ENCODE results near the gene GALK1.
"Not testable (repeated sequence)": the region's sequence is repeated elsewhere in the genome, so short reads cannot be mapped to it uniquely, and the experiment has no call there.

The GALK1 gene

GRCh38 chr17:75764711-75765421, at the start of gene GALK1:
Gene GALK1, minus strand, starts transcription at chr17:75765192. Its CDS starts 56 bp downstream, at chr17:75765136.
- peak; percentile 57 to 59 for DNase-seq (ENCODE audit: low read depth in 1 of 2, low spot score in 1 of 2)

GRCh38 chr17:75814021-75814395, 49.0 kb upstream of the GALK1 start:
- no peak for DNase-seq (ENCODE audit: low read depth in 1 of 2, low spot score in 1 of 2)

GRCh38 chr17:75813081-75814020, 48.4 kb upstream of the GALK1 start:
- DNase-seq (ENCODE audit: low read depth in 1 of 2, low spot score in 1 of 2), result no peak

DNA sequence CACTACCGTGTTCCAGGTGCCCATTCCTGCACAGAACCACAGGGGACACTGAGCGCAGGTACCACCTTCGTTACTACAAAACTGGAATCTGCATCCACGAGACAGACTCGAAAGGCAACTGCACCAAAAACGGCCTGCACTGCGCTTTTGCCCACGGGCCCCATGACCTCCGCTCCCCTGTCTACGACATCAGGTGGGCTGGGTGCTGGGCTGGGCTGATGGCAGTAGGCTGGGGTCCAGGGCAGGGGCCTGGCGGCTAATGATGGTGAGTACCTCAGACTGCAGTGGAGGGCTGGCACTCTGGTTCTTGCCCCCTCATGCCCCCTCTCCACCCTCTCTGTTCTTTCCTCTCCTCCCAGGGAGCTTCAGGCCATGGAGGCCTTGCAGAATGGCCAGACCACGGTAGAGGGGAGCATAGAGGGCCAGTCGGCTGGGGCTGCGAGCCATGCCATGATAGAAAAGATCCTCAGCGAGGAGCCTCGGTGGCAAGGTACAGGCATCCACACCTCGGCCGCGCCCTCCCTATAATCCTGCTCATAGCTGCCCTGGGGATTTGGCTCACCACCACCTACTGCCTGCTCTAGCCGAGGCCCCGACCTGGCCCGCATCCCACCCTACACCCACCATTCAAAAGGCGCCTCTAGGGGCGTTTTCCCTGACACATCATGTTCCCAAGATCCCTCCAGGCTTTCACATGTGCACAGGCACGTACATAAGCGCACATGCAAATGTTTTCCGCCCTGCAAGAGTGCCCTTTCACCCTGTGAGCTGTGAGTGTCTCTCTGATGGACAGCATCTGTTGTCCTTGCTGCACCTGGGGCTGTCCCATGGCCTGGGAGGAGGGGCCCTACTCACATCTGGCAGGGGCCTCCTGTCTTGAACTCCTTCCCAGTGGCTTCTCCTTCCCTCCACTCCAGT, 47.4 kb upstream of the GALK1 start:
- no peak for DNase-seq (ENCODE audit: low read depth in 1 of 2, low spot score in 1 of 2)

DNA sequence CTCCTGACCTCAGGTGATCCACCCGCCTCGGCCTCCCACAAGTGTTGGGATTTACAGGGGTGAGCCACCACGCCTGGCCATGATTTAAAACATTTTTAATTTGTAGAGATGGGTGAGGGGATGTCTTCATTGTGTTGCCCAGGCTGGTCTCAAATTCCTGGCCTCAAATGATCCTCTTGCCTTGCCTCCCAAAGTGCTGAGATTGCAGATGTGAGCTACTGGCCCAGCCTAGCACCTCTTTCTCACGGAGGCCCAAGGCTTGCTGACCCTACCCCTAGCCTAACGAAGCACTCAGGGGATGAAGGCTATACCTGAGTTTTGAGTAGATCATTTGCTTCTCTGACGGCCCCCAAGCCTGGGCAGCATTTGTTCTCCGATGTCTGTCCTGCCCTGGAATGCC, 46.2 kb upstream of the GALK1 start:
- no peak for DNase-seq (ENCODE audit: low read depth in 1 of 2, low spot score in 1 of 2)

DNA sequence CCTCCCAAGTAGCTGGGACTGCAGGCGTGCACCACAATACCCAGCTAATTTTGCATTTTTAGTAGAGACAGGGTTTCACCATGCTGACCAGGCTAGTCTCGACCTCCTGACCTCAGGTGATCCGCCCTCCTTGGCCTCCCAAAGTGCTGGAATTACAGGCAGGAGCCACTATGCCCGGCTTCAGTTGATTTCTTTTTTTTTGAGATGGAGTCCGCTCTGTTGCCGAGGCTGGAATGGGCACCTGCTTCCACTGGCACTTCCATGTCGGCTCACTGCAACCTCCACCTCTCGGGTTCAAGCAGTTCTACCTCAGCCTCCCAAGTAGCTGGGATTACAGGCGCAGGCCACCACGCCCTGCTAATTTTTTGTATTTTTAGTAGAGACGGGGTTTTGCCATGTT, 45.8 kb upstream of the GALK1 start:
- DNase-seq (ENCODE audit: low read depth in 1 of 2, low spot score in 1 of 2), result not testable (repeated sequence)

DNA sequence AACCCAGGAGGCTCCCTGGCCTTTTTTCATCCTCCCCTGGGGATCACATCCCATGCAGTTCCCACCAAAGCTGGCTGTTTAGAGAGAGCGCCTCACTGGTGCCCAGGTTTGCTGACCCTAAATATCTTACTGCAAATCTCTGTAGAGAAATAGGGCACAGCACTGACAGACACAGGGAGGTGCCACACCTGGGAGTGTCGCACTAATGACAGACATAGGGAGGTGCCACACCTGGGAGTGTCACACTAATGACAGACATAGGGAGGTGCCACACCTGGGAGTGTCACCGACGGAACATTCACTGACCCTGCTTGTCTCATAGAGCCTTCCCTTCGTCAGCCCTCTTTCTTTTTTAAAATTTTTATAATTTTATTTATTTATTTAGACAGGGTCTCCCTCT, 45.2 kb upstream of the GALK1 start:
- no peak for DNase-seq (ENCODE audit: low read depth in 1 of 2, low spot score in 1 of 2)

DNA sequence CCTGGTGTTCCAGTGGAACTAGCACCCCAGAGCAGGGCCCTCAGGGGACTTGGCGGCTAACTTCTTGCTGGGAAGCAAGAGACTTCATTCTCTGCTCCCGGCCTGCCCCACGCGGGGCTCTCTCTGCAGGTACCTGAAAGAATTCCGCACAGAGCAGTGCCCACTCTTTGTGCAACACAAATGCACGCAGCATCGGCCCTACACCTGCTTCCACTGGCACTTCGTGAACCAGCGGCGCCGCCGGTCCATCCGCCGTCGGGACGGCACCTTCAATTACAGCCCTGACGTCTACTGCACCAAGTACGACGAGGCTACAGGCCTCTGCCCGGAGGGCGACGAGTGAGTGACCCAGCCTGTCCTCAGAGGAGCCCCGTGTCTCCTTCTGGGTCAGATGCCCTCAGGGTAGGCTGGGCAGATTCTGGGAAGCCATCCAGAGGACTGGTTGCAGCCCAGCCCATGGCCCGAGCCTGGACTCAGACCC, 44.7 kb upstream of the GALK1 start:
- no peak for DNase-seq (ENCODE audit: low read depth in 1 of 2, low spot score in 1 of 2)

- DNase-seq (ENCODE audit: low read depth in 1 of 2, low spot score in 1 of 2), result no peak
Observed at GRCh38 chr17:75808905-75809621, 44.1 kb upstream of the GALK1 start.

DNA sequence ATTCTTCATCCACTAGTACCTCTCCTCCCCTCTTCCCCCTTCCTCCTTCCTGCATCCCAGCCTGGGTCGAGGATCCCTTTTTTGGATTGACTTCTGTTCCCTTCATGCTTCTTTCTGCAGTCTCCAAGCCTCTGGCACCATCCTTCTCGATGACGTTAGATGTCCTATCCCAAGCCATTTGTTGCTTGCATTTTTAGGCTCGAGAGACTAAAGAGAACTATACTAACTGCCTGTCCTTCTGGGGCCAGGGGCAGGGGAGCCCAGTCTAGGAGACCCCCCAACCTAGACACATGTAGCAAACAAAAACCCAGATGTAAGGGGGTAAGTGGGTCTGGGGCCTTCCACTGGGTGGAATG, 43.5 kb upstream of the GALK1 start:
- no peak for DNase-seq (ENCODE audit: low read depth in 1 of 2, low spot score in 1 of 2)

DNA sequence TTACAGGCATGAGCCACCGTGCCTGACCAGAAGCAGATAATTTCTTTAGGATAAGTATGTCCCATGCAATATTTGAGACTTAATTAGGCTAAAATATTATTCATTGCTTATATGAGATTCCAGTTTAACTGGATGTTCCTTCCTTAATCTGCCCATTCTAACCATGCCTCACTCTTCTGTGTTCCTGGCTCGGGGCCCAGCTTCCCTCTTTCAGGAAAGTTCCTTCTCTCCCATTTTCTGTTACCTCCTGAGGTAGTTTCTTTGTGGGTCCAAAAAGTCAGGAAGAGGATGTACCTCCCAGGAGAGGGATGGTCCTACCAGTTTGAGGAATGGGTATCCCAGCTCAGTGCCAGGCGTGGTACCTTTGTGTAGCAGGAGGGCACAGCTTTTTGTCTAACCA, 42.9 kb upstream of the GALK1 start:
- no peak for DNase-seq (ENCODE audit: low read depth in 1 of 2, low spot score in 1 of 2)

DNA sequence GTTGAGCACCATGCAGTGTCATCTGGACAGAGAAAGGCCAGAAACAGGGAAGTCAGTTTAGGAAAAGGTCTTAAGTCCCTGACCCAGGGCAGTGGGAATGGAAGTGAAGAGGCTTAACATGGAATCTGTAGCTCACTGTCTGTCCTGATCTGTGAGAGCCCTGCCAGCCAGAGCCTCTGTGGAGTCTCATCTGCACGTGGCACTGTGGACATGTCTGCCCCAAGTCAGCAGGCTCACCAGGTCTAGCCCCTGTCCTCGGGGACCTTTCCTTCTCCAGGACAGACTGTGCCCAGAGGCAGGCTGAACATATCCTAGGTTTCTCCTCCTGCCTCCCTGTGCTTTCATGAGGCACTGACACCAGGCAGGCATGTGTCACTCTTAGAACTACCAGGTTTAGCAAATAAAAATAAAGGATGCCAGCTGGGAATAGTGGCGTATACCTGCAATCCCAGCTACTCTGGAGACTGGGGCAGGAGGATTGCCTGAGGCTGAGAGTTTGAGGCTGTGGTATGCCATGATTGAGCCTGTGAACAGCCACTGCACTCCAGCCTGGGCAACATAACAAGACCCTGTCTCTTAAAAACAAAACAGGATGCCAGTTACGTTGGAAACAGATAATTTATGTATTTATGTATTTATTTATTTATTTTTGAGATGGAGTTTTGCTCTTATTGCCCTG, 42.0 kb upstream of the GALK1 start:
- no peak for DNase-seq (ENCODE audit: low read depth in 1 of 2, low spot score in 1 of 2)

DNA sequence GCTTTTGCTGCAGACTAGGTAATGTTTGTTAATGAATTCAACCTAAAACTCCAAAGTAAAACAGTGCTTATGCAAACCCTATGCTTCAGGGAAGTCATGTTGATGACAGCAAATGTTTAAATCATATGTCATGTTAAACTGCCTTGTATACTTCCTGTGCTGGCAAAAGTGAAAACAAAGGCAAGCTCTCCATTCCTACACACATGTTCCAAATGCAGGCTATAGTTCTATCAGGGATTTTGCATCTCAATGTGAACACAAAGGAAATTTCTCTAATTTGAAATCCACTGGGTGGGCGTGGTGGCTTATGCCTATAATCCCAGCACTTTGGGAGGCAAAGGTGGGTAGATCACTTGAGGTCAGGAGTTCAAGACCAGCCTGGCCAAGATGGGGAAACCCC, 38.9 kb upstream of the GALK1 start:
- no peak for DNase-seq (ENCODE audit: low read depth in 1 of 2, low spot score in 1 of 2)

- DNase-seq (ENCODE audit: low read depth in 1 of 2, low spot score in 1 of 2), result no peak
Observed at GRCh38 chr17:75799402-75799801, 34.4 kb upstream of the GALK1 start.

DNA sequence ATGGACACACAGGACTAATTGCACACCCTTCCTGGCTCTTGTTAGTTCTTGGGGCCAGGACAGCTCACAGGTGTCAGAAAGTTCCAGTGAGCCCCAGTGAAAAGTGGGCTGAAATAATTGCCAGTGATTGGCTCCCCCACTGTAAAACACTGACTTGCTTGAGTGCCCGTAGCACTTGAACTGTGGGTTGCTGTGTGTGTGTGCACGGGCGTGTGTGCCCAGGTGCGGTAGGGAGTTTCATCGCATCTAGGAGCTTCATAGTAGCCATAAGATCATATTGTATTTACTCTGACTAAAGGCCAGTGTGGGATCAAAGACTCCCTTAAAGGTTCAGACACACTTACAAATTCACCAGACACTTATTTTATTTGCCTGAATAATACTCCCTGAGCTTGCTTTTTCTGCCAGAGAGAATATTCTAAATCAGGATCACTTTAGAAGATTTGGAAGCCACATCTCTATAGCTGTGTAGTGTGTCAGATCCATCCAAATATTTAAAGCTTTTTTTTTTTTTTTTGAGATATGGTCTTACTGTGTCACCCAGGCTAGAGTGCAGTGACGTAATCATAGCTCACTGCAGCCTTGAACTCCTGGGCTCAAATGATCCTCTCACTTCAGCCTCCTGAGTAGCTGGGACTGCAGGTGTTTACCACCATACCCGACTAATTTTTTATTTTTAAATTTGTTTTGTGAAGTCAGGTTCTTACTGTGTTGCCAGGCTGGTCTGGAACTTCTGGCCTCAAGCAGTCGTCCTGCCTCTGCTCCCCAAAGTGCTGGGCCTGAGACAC, 31.0 kb upstream of the GALK1 start:
- DNase-seq (ENCODE audit: low read depth in 1 of 2, low spot score in 1 of 2), result no peak

GRCh38 chr17:75793460-75793859, 28.5 kb upstream of the GALK1 start:
- DNase-seq (ENCODE audit: low read depth in 1 of 2, low spot score in 1 of 2), result no peak

DNA sequence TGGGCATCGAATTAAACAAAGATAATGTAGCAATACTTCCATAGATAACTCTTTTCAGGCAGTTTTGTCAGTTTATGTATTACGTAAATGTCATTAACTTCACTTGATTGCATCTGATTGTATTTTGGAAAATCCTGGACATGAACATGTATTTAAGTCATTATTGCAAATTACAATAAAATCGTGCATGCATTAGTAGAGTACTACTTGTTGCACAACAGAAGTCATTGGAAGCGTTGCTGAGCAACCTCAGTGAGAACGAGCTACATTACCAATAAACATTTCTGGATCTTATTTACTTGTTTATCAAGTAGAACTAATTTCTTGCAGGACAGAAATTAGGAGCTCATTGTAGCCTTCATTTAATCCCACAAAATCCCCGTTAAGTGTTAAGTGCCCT, 26.3 kb upstream of the GALK1 start:
- DNase-seq (ENCODE audit: low read depth in 1 of 2, low spot score in 1 of 2), result no peak

- peak; percentile 83 for DNase-seq (ENCODE audit: low read depth in 1 of 2, low spot score in 1 of 2)
Observed at GRCh38 chr17:75785016-75785890, 20.3 kb upstream of the GALK1 start.
